HG02678 (cell line): ENCODE measurements around the gene GVQW3.

Experiments used
- ATAC-seq: cut with Tn5 transposase; IDR thresholded peaks from one replicate; pipeline ENCODE4 v1.9.1; 2021; ENCODE audit warnings: mild to moderate bottlenecking, moderate library complexity; ENCODE audit not compliant: unreplicated experiment

The GVQW3 gene

DNA sequence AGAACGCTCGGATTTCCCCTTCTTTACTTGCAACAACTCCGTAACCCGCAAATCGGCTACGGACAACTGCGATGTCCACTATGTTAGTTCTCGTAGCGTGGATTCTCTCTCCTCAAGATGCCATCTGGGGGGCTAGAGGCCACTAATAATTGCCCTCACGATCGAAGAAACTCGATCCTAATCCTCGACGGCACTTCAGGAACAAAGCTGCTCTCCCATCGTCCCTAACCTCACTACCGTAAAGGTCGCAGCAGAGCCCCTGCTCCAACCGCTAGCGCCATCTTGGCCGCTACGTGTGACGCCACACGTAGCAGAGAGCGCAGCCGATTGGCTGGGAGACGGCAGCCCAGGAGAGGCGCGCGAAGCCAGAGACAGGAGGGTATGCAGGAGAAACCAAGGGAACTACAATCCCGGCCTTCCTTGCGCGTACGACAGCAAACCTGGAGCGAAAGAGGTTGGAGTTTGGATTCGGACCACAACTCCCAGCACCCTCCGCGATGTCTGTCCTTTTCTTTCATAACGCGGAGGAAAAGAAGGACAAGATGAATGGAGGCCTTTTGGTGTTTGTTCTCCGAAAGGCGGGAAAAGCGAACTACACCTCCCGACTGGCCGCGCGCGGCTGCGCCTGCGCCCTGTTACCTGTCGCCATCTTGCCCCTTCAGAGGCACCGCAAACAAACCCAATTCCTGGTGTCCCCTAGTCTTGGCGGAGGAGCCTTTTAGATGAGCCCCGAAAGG, 63.4 kb downstream of the GVQW3 start, which contains the start of gene EMSY:
TSS of gene EMSY (plus strand) at position 635 of the 737 bp plus-strand sequence. CDS start 1,921 bp downstream, outside the sequence.
- peak; percentile 95 for ATAC-seq

DNA sequence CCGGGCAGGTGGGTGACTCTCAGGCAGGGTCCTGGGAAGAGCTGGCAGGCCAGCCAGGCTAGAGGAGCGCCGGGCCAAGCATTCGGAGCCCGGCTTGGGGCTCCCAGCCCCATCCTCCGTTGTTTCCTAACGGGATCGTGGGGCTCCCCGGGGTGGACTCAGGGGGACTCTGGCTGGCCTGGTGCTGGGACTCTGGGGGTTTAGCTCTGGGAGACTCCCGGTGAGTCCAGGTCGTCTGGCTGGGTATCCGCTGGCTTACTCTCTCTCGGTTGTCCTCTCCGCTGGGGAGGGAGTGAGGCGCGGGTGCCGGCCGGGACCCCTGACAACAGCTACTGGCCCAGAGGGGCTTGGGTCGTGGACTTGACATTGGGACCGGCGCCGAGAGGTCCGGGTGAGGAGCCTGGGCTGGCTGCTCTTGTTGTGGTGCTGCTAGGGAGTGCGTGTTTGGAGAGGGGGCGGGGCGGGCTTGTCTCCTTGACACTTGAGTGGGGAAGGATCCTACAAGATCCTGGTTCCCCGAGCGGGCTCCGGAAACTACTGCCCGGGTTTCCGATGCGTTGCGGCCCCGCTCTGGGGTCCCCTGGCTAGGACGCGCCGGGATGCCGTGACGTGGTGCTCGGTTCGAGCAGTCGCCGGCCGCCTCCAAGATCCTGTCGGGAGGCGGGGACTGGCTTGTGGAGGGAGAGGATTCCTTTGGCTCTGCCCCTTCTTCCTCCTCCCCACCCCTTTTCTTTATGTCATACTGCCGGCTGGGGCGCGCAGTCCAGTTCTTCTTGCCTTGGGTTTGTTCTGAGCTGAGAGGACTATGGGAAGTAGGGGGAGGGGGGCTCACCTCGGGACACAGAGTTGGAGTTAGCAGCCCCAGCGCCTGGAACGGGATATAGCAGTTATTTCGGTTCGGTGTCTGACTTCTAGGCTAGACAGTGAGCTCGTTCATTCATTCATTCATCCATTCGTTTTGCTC, 64.3 kb downstream of the GVQW3 start:
- ATAC-seq: peak; percentile 19

- no peak for ATAC-seq
Observed at GRCh38 chr11:76448506-76448905, 67.4 kb downstream of the GVQW3 start.

DNA sequence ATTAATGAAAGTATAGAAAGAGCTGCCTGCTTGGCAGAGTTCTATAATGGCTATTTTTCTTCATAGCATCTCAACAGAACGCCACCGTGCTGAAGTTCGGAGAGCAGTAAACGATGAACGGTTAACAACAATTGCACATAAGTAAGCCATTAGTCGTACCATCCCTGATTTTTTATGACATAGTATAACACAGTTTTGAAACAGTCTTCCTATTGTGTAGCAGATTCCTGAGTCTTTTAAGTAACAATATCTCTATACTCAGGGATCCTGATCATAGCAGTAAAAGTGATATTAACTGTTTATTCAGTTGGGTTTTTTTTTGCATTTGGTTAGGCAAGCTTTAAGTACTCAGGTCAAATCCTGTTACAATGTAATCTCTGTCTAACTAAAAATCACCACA, 72.1 kb downstream of the GVQW3 start:
- no peak for ATAC-seq

- ATAC-seq: no peak
Observed at GRCh38 chr11:76455331-76455730, 74.2 kb downstream of the GVQW3 start.

- ATAC-seq: no peak
Observed at GRCh38 chr11:76455931-76456330, 74.8 kb downstream of the GVQW3 start.

DNA sequence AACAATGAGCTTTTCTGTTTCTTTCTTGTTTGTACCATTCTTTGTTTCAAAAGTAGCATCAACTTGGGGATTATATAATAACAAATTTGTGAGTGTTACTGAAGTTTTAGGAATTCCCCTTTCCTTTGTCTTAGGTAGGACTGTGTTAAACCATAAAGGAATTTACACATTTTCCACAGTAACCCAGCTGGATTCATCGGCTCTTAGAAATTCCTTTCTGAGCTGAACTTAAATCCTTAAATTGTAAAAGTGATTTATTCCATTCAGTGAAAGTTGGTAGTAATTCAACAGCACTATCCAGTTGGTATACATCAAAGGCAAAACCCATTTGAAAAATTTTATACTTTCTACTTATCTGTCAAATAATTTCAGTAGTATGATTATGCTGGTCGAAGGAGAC, 75.4 kb downstream of the GVQW3 start:
- no peak for ATAC-seq
